Lower leg skin (tissue), 3 donors: ENCODE data around the gene GTPBP2.

Experiments
- CTCF ChIP-seq, 3 donors: fragments of 450-650 bp; IDR thresholded peaks; one replicate each; pipeline ENCODE4 v1.5.1; 2016; ENCODE audit warnings: antibody characterized with exemption in 3 of 3, mild to moderate bottlenecking in 3 of 3, moderate library complexity in 2 of 3
- POLR2A ChIP-seq, 2 donors: fragments of 450-650 bp; IDR thresholded peaks; one replicate each; pipeline ENCODE4 v1.6.1; 2016 to 2017; ENCODE audit warnings: antibody characterized with exemption in 2 of 2, mild to moderate bottlenecking in 1 of 2, moderate library complexity in 1 of 2

- TF ChIP-seq CTCF (IDR thresholded peaks at IDR 0.05), result no peak
- no peak for TF ChIP-seq POLR2A (IDR thresholded peaks at IDR 0.05)
Observed at GRCh38 chr6:43623880-43624785, 4.9 kb downstream of the GTPBP2 start.
